Naive thymus-derived CD4-positive, alpha-beta T cell (primary cell): ENCODE measurements around the gene ZNF18. TPM values are rescaled to one million over a fixed set of nuclear protein-coding genes. Genes with fewer than 3 reads are reported as not detected.
"Not testable (repeated sequence)": the region's sequence is repeated elsewhere in the genome, so short reads cannot be mapped to it uniquely, and the experiment has no call there.

Experiments used
- ATAC-seq: fragments of 150-1000 bp; cut with Tn5 transposase; 2 replicates; pipeline ENCODE4 v1.10.0; 2021; ENCODE audit warnings: mild to moderate bottlenecking, moderate library complexity
- CTCF ChIA-PET: fragments of 350-600 bp; sonication (Branson Sonifier 250); formaldehyde crosslinking; loops from one replicate; lab custom pipeline; 2021; ENCODE audit warnings: antibody characterized with exemption; lab: Charles Lee
- POLR2A ChIA-PET: fragments of 350-600 bp; sonication (Branson Sonifier 250); formaldehyde crosslinking; loops from one replicate; lab custom pipeline; 2021; ENCODE audit warnings: antibody characterized with exemption, inconsistent platforms; lab: Charles Lee
- DNase-seq, 9 donors: peaks; one replicate each; pipeline versions ENCODE4 v3.0.0 to v3.0.0-alpha.2; 2020 to 2022; ENCODE audit warnings: mixed read lengths in 1 of 9
- H3K27ac ChIP-seq: one replicate; pipeline ENCODE4 v1.7.0; 2013; ENCODE audit warnings: mild to moderate bottlenecking, low read depth, low read length, moderate library complexity
- H3K27me3 ChIP-seq, 2 donors: one replicate each; pipeline ENCODE4 v1.7.0; 2013; ENCODE audit warnings: low read length in 2 of 2, mild to moderate bottlenecking in 2 of 2, moderate library complexity in 2 of 2; ENCODE audit not compliant: control insufficient read depth in 2 of 2, insufficient read depth in 2 of 2
- H3K36me3 ChIP-seq, 3 experiments: 1 replicate in 2 of 3; 2 replicates in 1 of 3; pipeline ENCODE4 v1.7.0; 2013; ENCODE audit warnings: low read length in 3 of 3, mild to moderate bottlenecking in 3 of 3, moderate library complexity in 1 of 3; ENCODE audit not compliant: insufficient read depth in 3 of 3, control insufficient read depth in 2 of 3
- H3K4me1 ChIP-seq, 2 donors: one replicate each; pipeline ENCODE4 v1.7.0; 2013; ENCODE audit warnings: low read length in 2 of 2, mild to moderate bottlenecking in 2 of 2, moderate library complexity in 1 of 2; ENCODE audit not compliant: control insufficient read depth in 2 of 2, insufficient read depth in 2 of 2
- H3K4me3 ChIP-seq: 2 replicates; pipeline ENCODE4 v1.7.0; 2013; ENCODE audit warnings: mild to moderate bottlenecking, low read length
- H3K9me3 ChIP-seq, 3 experiments: 1 replicate in 2 of 3; 2 replicates in 1 of 3; pipeline ENCODE4 v1.7.0; 2013; ENCODE audit warnings: low read length in 3 of 3; ENCODE audit not compliant: control insufficient read depth in 2 of 3
- H3K27ac Mint-ChIP-seq, 9 donors: one replicate each; pipeline ENCODE4 v1.8.0; 2020 to 2022; ENCODE audit warnings: mixed read lengths in 9 of 9, mild to moderate bottlenecking in 8 of 9, moderate library complexity in 5 of 9, inconsistent platforms in 2 of 9
- H3K27me3 Mint-ChIP-seq, 5 donors: one replicate each; pipeline ENCODE4 v1.8.0; 2021 to 2022; ENCODE audit warnings: mixed read lengths in 5 of 5, mild to moderate bottlenecking in 1 of 5
- H3K36me3 Mint-ChIP-seq, 5 donors: one replicate each; pipeline ENCODE4 v1.8.0; 2020 to 2022; ENCODE audit warnings: mixed read lengths in 5 of 5, mild to moderate bottlenecking in 3 of 5, inconsistent platforms in 1 of 5
- H3K4me1 Mint-ChIP-seq, 7 donors: one replicate each; pipeline ENCODE4 v1.8.0; 2020 to 2022; ENCODE audit warnings: mixed read lengths in 7 of 7, mild to moderate bottlenecking in 3 of 7, inconsistent platforms in 1 of 7
- H3K4me3 Mint-ChIP-seq, 10 donors: one replicate each; pipeline ENCODE4 v1.8.0; 2020 to 2022; ENCODE audit warnings: mild to moderate bottlenecking in 10 of 10, mixed read lengths in 10 of 10, moderate library complexity in 6 of 10, inconsistent platforms in 2 of 10
- H3K9me3 Mint-ChIP-seq, 11 donors: one replicate each; pipeline ENCODE4 v1.8.0; 2020 to 2022; ENCODE audit warnings: mixed read lengths in 11 of 11, mild to moderate bottlenecking in 4 of 11, inconsistent platforms in 1 of 11, moderate library complexity in 1 of 11
- intact Hi-C, 2 donors: fragments of 100-400 bp; cut with micrococcal nuclease; formaldehyde crosslinking; loops; one replicate each; pipeline ENCODE4 v1.15.1; 2023
- polyA plus RNA-seq, 2 donors: library from polyadenylated mRNA; unstranded; fragments of 300-500 nt; fragmentation: Illumina TruSeq; gene quantifications; one replicate each; pipeline ENCODE4 v1.2.3, GENCODE V29; 2021
- total RNA-seq, 6 experiments: library from RNA in 5 of 6; stranded (reverse) in 5 of 6; gene quantifications; 1 replicate in 5 of 6; 2 replicates in 1 of 6; pipeline ENCODE4 v1.2.3 and lab custom pipeline; 2021 to 2026

The ZNF18 gene
- total and polyA plus RNA-seq, 7 experiments from 2014 or later, result 7.3 to 15.3 (median 11.3) TPM

GRCh38 chr17:11943086-11943485, 54.2 kb downstream of the ZNF18 start:
- H3K27ac Mint-ChIP-seq, CTCF ChIA-PET, H3K4me1 ChIP-seq, H3K36me3 Mint-ChIP-seq, intact Hi-C loops, H3K4me1 Mint-ChIP-seq, H3K27me3 Mint-ChIP-seq, H3K4me3 Mint-ChIP-seq, H3K27ac ChIP-seq, DNase-seq, H3K27me3 ChIP-seq, H3K4me3 ChIP-seq, POLR2A ChIA-PET, H3K9me3 ChIP-seq, H3K36me3 ChIP-seq, H3K9me3 Mint-ChIP-seq, ATAC-seq: not testable (repeated sequence)

- H3K4me3 Mint-ChIP-seq, result no peak overlapping the region
- ChIA-PET POLR2A (no interaction called here), CTCF (no interaction called here)
- Histone ChIP-seq H3K4me1 (no peaks in the 10 kb centered on the region), H3K27me3 (no peaks in the 10 kb centered on the region), H3K36me3 (no peaks in the 10 kb centered on the region), H3K9me3 (no peaks in the 10 kb centered on the region), H3K27ac (no peak overlapping the region), H3K4me3 (no peak overlapping the region)
- intact Hi-C loops, result no loop called here
- ATAC-seq (no peak), DNase-seq (no peak)
- peaks cover 0 to 2% (median 0%) of the 10 kb centered on the region in 11 donors for H3K9me3 Mint-ChIP-seq
- H3K27ac Mint-ChIP-seq, result no peak overlapping the region
- peaks cover 0 to 2% (median 0%) of the 10 kb centered on the region in 7 donors for H3K4me1 Mint-ChIP-seq
- peaks cover 0 to 5% (median 0%) of the 10 kb centered on the region in 5 donors for H3K36me3 Mint-ChIP-seq
- H3K27me3 Mint-ChIP-seq, result peaks cover 0 to 19% (median 9%) of the 10 kb centered on the region in 5 donors
These were observed 56.4 kb downstream of the ZNF18 start for GRCh38 chr17:11940904-11941303.

- ChIA-PET CTCF (interaction anchor here (0.7 kb wide), 1 partner anchor 18 kb away, joined by 4 read pairs; no protein-coding TSS in a partner anchor), POLR2A (no interaction called here)
- H3K4me1 ChIP-seq, result no peaks in the 10 kb centered on the region
- no peak for ATAC-seq
- no peak overlapping the region for H3K4me3 ChIP-seq
- Mint-ChIP-seq H3K4me1 (peaks cover 0 to 2% (median 0%) of the 10 kb centered on the region in 7 donors), H3K9me3 (peaks cover 0 to 2% (median 0%) of the 10 kb centered on the region in 11 donors), H3K27ac (no peak overlapping the region), H3K36me3 (no peaks in the 10 kb centered on the region), H3K27me3 (peaks cover 0 to 15% (median 11%) of the 10 kb centered on the region in 5 donors), H3K4me3 (no peak overlapping the region)
- intact Hi-C loops, result loop anchor here in 1 of 2 donors (5.0 kb wide), 1 partner anchor 1059 kb away; no protein-coding TSS in a partner anchor
- no peaks in the 10 kb centered on the region for H3K36me3 ChIP-seq
- no peaks in the 10 kb centered on the region for H3K27me3 ChIP-seq
- peak in 1 of 9 donors; percentile 27 for DNase-seq
- H3K9me3 ChIP-seq, result no peaks in the 10 kb centered on the region
- no peak overlapping the region for H3K27ac ChIP-seq
These were observed 61.4 kb downstream of the ZNF18 start for GRCh38 chr17:11935734-11936406.

- peaks cover 0 to 5% (median 0%) of the 10 kb centered on the region in 11 donors for H3K9me3 Mint-ChIP-seq
These were observed 64.9 kb downstream of the ZNF18 start for GRCh38 chr17:11932337-11932898.

GRCh38 chr17:11928436-11928835, 68.8 kb downstream of the ZNF18 start:
- Histone ChIP-seq H3K27ac (no peak overlapping the region), H3K27me3 (no peaks in the 10 kb centered on the region), H3K4me1 (no peaks in the 10 kb centered on the region), H3K4me3 (no peak overlapping the region), H3K36me3 (no peaks in the 10 kb centered on the region), H3K9me3 (no peaks in the 10 kb centered on the region)
- H3K36me3 Mint-ChIP-seq, result peaks cover 0 to 3% (median 0%) of the 10 kb centered on the region in 5 donors
- peaks cover 0 to 31% (median 18%) of the 10 kb centered on the region in 5 donors for H3K27me3 Mint-ChIP-seq
- no peak overlapping the region for H3K4me3 Mint-ChIP-seq
- POLR2A ChIA-PET, result no interaction called here
- peaks cover 0 to 13% (median 5%) of the 10 kb centered on the region in 11 donors for H3K9me3 Mint-ChIP-seq
- intact Hi-C loops, result no loop called here
- no peak overlapping the region for H3K27ac Mint-ChIP-seq
- ATAC-seq, result no peak
- DNase-seq, result no peak
- CTCF ChIA-PET, result no interaction called here
- no peaks in the 10 kb centered on the region for H3K4me1 Mint-ChIP-seq

More at GRCh38 chr17:11932337-11932898, 64.9 kb downstream of the ZNF18 start:
- DNase-seq, result no peak
- H3K9me3 ChIP-seq, result no peaks in the 10 kb centered on the region
- Mint-ChIP-seq H3K4me3 (no peak overlapping the region), H3K36me3 (peaks cover 0 to 3% (median 0%) of the 10 kb centered on the region in 5 donors), H3K4me1 (no peaks in the 10 kb centered on the region), H3K27me3 (peaks cover 0 to 21% (median 12%) of the 10 kb centered on the region in 5 donors), H3K27ac (no peak overlapping the region)
- H3K27ac ChIP-seq, result no peak overlapping the region
- no peaks in the 10 kb centered on the region for H3K36me3 ChIP-seq
- no peaks in the 10 kb centered on the region for H3K4me1 ChIP-seq
- ChIA-PET CTCF (no interaction called here), POLR2A (no interaction called here)
- no peaks in the 10 kb centered on the region for H3K27me3 ChIP-seq
- H3K4me3 ChIP-seq, result no peak overlapping the region
- no peak for ATAC-seq
- intact Hi-C loops, result no loop called here

Other genes starting within 250 kb of the ZNF18 start
- gene MAP2K4, start 23.4 kb upstream of the ZNF18 start, total RNA-seq, result 10 to 100 TPM; 26.3 to 45.1 (median 33.9) TPM
- 10 to 100 TPM; 21.8 to 22.3 TPM for gene MAP2K4, start 23.4 kb upstream of the ZNF18 start, polyA plus RNA-seq